Hippocampal formation (tissue), 2 donors: Measurements from ENCODE around the gene CRHR1.

Experiments used
- DNase-seq, 2 donors: peaks; one replicate each; lab custom pipeline; 2025; lab: John Stamatoyannopoulos, UW

CRHR1 gene

DNA sequence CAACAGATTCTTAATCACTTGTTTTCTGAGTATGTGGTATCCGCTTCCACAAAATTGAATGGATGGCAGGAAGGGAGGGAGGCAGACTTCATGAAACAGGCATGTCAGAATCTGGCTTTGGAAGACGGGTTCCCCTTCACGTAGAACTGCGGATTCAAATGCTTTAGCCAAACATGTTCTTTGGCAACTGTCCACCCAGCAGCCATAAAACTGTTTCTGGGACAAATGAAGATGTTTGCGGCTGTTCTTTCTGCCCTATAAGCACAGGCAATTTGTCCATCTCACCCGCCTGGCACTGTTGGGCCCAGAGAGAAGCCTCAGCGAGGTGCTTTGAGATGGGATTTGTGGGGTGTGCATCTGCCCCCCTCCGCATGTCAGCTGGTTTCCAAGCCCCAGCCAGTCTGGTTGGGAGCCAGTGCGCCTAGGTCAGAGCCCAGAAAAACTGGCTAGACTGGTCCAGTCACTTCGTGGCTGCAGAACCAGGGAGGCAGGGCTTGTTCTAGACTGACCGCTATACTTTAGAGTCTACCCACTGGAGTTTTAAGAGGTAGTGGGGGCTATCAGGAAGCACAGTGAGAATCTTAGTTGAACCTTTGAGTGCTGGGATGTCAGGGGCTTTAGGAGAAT is 6.3 kb downstream of the CRHR1 start:
- DNase-seq, result no peak

DNA sequence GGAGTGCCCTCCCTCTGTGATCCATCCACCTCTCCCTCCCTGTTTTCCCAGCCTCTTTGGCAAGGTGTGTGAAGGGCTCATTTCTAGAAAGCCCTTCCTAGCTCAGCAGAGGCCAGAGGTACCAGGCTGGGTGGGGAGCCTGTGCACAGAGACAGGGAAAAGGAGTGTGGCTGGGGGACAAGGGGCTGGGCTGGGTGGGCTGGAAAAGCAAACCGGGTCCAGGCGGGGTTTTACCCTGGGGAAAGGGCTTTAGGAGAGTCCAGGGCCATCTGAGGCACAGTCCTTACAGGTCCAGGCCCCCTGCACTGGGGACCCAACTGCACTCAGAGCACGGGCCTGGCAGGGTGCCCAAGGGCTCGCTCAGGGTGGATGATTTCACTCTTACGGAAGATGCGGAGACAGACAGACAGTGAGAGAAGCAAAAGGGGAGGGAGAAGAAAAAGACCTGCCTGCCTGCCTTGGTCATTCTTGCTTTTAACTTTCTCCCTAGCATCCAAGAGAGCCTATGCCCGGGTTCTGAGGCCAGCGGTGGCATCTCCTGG is 7.0 kb downstream of the CRHR1 start:
- no peak for DNase-seq

DNA sequence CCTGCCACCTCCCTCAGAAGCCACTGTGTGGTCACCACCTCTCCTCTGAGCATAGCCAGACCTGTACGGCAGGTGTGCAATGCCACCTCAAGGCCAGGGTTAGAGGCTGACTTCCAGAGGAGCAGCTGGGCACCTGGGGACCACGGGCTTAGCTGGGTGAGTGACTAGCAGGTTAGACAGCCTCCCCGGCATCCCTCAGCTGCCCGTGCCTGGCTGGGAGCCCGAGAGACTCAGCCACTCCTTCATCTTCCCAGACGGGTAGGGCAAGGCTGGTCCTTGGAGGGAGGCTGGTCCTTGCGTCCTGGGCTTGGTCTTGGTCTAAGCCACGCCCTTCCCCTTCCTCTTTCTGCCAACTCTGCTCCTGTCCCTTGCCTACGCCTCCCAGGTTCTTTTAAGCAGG is 7.8 kb downstream of the CRHR1 start:
- no peak for DNase-seq

DNA sequence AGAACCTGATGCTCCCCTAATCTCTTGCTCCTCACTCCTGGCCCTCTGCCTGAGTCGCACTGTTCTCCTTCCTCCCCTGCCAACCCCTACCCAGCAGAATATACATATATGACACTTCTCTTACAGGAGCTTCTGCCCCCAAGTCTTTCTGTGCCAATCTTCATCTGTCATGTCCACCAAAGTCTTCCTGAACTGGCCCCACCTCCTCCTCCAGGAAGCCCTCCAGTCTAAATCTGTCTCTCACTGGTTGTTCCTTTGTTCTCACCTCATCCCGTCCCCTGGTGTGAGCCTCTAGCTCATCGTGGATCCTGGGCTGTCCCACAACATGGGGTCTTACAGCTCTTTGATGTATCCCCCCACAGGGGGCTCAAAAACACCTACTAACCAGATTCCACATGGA is 8.3 kb downstream of the CRHR1 start:
- no peak for DNase-seq

DNA sequence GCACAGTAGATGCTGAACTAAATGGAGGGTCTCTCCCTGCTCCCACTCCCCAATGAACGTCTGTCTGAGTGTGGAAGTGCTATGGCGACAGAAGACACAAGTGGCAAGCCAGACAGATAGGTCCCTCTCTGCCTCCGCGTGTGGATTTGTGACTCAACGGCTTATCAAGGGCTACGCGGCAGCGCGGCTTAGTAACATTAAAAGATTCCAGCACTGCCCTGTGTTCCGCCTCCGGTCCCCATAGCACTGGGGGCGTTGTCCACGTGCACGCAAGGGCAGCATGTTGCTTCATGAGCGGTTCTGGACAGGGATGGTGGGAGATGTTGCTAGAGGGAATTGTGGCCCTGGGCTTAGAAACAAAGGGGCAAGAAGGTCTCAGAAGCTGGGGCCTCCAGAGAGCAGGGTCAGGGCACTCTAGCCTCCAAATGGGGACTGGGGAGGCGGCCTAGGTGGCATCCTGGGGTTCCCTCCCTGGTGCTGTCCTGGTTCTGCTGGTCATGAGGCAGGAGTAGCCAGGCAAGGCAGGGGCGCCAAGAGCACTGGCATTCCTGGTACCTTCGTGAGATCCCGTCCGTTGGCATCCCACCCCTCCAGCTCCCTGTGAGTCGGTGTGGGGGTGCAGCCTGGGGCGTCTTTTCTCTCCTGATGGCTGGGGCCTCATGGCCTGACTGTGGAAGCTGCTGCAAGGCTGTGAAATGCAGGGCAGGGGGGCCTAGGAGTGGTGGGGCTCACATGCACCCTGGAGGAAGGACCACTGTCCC is 9.1 kb downstream of the CRHR1 start:
- no peak for DNase-seq

DNA sequence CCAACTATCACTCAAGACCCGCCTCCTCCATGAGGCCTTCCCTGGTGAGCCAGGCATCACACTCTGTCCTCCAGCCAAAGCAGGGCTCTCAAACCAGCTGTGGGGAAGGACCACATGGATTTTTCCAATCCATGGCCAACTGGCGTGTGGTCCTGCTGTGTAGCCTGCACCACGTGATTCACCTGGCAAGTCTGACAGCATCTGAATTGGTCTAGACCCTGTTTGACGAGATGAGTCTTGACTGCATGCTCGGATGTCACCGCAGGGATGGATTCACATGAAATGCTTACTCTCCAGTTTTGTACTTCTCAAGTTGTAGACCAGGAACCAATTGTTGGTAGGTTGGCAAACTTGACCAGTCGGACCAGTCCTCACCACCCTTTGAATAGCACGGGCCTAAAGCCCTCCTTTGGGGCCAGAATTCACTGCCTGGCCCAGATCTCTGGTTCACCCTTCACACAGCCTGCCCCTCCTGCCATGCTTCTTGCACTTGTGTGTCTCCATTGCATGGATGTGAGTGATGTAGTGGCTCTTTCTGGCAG is 9.9 kb downstream of the CRHR1 start:
- no peak for DNase-seq

DNA sequence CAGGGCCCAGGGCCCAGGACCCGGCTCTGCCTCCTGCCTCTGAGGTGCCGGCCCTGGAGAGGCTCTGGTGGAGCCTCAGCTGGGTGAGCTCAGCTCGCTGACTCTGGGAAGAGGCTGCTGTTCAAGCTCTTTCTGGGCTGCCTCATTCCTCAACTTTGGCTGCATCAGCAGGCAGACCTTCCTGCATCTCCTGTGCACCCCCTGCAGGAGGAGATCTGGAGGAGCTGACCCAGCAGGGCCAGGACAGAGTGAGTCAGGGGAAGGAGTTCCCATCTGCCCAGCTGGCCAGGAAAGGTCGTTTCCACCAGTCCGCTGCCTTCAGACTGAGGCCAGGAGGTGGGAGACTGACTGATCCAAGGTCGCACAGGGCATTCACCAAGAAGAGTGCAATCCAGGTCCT is 10.7 kb downstream of the CRHR1 start:
- DNase-seq, result no peak

DNA sequence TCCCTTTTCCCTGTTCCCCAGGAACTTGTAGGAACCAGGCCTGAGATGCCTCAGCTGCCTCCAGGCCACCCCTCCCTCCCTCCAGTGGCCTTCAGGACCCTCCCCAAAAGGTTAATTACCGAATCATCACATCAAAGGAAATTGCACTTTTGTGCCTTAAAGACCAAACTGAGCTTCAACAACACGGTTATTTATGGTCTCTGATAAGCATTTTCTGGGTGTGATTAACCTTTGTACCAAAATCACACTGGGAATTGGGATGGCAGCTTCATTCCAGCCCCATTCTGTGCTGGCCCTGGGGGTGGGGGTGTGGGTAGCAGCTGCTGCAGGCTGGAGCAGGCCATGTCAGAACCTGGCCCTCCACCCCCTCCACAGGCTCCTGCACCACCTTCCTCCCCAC is 16.7 kb downstream of the CRHR1 start:
- no peak for DNase-seq

DNA sequence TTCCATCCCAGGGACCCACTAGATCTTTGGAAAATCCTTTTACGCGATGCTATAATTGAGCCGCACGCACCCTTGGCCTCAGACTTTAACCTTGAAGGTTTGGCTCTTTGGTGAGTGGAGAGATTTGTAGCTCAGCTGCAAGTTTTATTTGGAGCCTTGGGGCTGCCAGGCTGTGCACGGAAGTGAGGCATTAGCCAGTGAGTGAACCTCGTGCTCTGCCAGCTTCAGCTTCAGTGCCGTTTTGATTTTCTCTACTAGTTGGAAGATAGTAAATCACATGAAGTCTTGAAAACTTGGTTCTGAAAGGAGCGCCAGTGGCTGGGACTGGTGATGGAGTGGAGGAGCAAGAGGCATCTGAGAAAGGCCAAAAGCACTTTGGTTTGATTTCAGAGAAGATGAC is 17.3 kb downstream of the CRHR1 start:
- no peak for DNase-seq

DNA sequence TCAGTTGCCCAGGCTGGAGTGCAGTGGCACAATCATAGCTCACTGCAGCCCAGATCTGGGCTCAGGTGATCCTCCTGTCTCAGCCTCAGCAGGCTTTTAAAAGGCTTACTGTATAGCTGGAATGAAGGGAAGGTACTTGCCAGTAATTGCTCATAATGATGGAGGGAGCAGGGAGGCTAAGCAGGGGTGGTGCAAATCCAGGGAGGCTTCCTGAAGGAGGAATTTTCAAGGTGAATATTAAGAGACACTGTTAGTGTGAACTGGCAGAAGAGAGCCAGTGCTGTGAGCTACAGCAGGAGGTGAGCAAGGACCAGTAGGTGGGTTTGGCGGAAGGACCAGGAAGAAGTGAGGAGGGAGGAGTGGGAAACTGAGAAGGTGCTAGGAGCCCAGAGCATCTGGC is 24.7 kb downstream of the CRHR1 start:
- no peak for DNase-seq

DNA sequence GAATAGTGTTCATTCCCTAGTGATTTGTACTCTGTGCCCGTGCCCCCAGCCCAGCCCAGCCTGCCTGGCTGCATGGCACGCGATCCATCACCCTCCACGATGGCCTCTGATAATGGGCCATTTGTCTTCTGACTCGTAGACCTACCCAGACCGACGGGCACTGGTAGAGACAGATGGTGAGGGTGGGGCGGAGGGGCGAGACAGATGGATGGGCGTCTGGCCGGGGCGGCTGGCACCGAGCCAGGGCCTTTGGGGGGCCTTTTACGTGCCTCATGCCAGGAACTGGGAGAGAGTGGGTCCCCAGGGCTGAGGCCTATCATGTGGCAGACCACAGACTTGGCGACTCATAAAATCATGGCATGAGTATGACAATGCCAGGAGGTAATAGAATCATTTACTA is 25.4 kb downstream of the CRHR1 start:
- DNase-seq, result no peak

DNA sequence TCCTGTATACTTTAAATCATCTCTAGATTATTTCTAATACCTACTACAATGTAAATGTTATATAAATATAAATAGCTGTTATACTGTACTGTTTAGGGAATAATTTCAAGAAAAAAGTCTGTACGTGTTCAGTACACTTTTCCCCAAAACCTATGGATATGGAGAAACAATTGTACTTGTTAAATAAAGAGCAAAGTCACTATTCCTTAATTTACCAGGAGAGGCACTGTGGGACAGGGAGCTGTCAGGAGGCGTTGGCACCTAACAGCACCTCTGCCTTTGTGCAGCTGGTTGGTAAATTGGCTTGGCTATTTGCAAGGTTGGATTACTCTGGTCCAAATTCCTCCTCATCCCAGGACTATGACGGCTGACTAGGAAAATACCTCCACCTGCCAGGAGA is 28.0 kb downstream of the CRHR1 start:
- DNase-seq, result no peak

DNA sequence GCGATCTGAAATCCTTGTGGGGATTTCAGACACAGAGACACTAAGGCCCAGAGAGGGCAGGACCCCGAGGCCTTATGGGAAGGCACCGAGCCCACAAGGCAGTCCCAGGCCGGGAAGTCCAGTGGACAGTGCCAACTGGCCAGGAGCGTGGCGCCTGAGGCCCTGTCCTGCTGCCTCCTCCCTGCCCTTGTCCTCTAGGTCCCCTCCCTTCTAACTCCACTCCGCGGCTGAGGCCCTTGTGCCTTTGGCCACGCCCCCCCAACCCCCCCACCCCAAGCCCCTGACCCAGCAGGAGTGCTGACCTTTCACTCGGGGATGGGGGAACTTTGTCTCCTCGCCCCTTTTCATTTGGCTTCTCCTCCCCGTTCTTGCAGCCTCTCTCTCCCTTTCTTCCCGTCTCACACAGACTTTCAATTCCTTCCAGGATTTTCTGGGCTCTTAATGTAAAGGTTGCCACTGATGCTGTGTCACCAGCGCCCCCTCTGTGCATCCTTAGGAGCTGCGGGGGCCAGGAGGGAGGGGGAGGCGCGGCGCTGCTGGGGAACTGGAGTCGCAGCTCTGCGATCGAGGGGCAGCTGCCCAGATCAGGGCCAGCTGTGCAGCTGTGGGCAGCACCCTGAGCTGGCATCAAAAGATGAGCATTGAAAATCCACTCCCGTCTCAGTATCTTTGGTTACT is 29.1 kb downstream of the CRHR1 start:
- DNase-seq, result peak in 1 of 2 donors; percentile 60

DNA sequence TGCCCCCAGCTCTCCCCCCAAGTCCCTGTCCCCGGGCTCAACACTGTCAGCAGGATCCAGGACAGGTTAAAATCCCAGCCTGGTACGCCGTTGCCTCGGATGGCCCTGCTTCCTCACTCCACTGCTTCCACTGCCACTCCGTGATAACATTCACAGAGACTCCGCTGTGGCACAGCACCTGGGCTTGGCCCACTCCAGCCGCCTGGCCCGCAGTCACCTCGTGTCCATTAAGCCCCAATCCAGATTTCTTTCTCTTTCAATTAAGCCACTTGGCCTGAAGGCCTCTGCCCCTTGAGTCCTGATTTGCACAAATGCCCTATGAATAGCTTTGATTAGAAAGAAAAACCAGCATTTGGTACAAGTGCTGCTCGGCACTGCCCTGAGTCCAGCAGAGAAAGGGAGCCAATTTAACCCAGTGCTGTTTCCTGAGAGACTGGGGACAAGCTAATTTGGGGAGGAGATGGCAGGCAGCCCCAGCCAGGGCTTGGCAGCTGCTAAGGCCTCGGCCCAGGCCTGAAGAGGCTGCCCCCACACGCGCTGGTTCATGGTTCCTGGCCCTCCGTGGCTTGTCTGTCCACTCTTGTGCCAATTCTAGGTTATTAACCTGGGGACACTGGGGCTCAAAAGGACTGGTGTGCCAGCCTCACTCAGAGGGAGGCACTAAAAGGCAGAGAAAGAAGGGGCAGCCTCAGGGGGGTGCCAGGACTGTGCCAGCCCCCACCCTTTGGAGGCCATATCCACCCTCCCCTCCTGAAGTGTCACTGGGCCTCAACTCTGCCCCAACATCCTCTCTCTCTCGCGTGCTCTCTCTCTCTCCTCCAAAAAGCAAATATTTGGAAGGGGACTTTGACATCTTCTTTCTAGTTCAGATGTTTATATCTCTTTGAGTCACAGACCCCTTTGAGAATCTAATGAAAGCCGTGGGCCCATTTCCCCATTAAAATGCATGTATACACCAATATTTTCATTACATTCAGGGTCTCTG is 30.8 kb downstream of the CRHR1 start:
- DNase-seq, result peak; percentile 8 to 27

DNA sequence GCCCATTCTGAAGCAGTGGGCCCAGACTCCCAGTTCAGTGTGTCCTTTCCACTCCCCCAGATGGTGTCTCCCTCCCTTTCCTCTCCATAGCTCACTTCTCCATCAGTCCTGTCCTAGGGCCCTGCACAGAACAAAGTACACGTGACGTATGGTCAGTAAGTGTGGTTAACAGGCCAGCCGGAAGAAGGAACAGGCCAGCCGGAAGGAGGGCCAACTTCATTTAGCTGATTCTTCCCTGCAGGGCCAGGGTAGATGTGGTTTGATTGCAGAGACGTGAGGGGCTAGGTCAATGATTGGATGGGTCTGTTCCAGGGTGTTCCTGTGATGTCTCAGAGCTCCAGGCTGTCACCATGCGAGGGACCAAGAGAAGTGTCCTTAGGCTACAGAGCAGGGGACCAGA is 31.6 kb downstream of the CRHR1 start:
- no peak for DNase-seq

DNA sequence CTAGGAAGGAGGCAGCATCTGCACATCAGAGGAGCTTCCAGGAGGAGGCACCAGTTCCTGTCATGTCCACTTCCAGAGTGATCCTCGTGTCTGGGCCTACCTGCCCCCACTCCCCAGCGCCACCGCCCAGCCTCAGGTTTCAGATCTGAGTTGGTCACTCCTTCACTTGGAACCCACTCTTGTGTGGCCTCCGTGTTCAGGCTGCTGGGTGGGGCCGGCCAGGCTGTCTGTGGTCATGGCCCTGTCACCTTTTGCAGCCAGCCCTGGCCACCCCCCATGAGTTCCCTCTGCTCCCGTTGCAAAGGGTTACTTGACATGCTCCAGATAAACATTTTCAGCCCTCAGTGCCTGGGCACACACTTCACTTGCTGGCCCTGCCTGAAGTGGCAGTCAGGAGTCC is 33.9 kb downstream of the CRHR1 start:
- no peak for DNase-seq

DNA sequence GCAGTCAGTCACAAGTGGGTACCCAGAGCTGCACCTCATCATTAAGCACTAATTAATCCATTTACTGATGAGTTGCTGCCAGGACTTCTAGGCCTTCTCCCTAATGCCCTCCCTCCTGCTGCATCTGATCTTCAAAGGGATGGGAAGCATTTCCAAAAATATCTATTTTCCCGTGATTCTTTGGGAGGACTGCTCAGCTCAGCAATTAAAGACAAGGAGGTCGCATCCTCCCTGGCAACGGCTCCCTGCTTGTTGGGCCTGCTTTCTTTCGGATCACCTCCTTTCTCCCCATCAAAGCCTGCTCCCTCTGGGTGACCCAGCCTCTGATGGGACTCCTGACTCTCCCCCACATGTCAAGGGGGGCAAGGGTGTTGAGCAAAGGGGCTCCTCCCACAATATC is 34.6 kb downstream of the CRHR1 start:
- no peak for DNase-seq

DNA sequence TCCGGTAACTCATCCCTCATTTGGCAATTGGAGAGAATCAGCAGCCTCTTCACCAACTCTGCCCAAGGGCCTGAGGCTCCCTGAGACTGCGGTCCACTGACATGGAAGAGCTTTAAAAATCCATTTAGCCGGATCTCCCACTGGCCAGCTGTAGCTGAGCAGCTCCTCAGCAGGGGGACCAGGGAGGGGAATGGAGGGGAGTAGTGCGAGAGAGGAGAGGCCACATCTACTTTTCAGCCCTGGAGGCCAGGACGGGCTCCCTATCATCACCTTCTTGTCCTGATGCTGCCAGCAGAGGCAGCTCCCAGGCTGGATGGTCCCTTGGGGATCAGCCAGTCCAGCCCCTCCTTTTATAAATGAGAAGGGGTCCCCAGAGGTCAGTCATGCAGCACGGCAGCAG is 35.5 kb downstream of the CRHR1 start:
- no peak for DNase-seq

DNA sequence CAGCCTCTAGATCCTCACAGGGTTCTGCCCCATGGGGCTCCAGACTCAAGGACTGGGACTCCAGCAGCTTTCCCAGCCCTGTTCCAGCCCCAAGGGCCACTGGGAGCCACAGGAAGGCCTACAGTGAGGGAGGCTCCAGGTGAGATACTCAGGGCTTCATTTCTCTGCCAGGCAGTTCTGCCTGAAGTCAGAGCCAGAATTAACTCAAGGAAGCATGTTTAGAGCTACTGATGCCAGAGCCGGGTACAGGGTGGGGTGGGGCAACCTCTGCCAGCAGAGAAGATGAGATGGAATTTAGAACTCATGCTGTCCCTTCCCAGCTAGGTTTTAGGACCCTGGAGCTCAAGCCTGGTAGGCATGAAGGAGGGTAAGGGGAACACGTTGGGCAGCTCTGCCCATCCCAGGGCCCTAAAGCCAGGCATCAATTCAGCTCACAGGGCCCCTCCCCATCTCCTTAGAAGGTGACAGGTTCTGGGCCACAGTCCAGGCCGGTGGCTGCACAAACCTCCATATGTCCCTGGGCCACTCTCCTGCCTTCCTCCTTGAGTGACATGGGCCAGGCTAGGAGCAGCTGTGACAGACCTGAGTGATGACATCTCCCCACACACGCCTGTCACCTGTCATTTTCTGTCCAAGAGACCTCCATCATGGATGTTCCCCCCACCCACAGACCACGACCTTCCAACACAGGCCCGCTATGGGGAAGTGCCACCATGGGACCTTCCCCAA is 36.1 kb downstream of the CRHR1 start:
- DNase-seq, result no peak

DNA sequence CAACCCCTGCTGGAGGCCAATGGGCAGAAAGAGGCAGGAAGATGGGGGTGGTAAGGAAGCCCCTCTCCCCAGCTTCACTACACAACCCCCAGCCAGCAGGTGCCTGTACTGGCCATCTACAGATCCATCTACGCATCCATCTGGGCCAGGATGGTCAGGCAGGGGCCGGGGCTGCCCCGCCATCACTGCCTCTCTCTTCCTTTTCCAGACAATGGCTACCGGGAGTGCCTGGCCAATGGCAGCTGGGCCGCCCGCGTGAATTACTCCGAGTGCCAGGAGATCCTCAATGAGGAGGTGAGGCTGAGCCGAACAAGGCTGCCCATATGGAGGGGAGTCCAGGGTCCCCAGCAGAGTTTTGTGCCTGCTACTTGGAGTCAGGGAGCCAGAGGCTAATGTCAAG is 37.0 kb downstream of the CRHR1 start:
- no peak for DNase-seq

DNA sequence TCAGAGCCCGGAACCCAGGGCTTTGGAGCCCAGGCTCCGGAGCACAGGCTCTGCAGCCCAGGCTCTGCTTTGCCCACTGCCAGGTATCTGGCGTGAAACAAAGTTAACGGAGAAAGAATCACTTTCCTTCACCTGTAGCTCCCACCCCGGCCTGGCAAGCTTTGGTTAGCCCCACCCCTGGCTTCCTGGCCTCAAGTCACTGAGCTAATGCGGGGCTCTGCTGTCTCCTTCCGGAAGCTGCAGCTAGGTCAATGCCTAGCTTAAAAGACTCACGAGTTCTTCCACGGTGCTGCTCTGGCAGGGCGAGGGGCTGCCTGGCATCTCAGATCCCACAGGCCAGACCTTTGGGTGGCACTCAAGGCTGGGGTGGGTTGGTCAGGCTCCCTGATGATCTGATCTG is 39.5 kb downstream of the CRHR1 start:
- no peak for DNase-seq
